Glomerular endothelial cell (primary cell): ENCODE results near the gene SGK2. TPM values are rescaled to one million over a fixed set of nuclear protein-coding genes. Genes with fewer than 3 reads are reported as not detected.
A peak's percentile ranks its signal among the peaks of the same experiment; 100 is the strongest.

ENCODE experiments used
- DNase-seq: peaks from one replicate; pipeline ENCODE4 v3.0.0-alpha.2; 2011; ENCODE audit warnings: low read depth, low spot score; ENCODE audit errors: extremely low read depth
- total RNA-seq: library from RNA; depleted of rRNA; stranded (reverse); fragments of >200 nt; gene quantifications from 2 replicates; pipeline ENCODE4 v1.2.3, GENCODE V29; 2015

The SGK2 gene
- total RNA-seq, 1 donor from 2014 or later = not detected

DNA sequence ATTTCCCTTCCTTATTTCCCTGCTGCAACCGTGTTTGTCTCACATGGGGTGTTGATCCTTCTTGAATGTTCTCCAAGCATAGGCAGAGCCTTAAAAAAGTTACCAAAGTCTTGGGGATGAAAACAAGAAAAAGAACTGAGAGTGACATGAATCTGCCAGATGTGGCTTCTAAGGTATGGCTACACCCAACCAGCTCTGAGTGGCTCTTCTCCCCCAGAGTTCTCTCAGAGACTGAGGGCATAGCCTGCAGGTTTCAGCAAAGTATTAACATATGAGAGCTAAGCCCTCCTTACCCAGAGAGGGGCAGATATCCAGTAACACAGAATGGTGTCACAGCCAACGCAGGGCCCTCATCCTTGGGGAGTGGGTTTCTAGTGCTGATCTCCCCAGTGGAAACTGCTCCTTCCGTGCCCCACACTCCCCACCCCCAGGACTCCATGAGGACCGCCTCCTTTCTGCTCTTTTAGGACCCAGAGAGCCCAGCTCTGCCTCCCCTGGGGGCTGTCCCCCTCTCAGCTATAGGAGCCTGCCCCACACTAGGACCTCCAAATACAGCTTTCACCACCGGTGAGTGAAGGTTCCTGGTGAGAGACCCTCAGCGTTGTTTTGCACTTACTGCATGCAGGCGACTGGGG is 23.3 kb upstream of the SGK2 start:
- no peak for DNase-seq

DNA sequence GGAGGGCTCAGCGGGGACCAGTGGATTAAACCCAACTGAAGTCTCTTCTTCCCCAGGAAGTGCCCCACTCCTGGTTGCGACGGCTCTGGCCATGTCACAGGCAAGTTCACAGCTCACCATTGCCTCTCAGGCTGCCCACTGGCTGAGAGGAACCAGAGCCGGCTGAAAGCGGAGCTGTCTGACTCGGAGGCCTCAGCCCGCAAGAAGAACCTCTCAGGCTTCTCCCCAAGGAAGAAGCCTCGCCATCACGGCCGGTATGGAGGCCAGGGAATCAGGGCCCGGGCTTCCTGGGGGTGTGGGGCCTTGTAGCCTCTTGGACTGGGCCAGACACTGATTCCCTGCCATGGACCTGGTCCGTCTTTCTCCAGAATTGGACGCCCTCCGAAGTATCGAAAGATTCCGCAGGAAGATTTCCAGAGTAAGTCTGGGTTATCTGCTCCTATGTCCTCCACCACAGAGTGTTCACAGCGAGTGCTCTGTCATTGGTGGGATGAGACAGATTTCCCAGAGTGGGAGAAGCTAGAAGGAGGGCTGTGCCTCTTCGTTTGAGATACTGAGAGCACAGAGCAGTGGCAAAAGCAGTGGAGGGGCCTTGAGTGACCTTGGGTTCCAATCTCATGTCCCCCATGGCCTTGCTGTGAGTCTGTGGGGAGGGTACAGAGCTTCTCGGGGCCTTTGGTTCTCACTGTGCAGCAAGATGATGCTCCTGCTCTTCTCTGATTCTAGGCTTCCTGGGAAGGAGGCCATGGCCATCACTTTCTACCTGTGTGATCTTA is 22.6 kb upstream of the SGK2 start:
- no peak for DNase-seq

DNA sequence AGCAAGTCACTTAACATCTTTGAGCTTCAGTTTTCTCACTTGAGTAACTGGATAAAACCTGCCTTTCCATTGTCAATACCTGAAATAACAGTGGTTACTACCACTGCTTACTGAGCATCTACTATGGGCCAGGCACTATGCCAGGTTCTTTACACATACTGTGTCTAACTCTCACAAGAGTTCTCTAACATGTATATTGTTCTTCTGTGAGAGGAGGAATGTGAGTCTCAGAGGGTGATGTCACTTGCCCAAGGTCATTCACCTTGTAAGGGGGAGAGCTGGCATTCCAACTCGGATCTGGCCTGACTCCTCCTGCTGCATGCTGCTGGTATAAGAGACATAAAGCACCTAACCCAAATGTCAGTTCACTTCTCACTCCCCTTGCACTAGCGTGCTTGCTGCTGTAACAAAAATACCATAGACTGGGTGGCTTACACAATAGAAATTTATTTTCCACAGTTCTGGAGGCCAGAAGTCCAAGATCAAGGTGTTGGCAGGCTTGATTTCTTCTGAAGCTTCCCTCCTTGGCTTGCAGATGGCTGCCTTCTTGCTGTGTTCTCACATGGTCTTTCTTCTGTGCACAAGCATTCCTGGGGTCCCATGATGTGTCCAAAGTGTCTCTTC is 21.9 kb upstream of the SGK2 start:
- no peak for DNase-seq

DNA sequence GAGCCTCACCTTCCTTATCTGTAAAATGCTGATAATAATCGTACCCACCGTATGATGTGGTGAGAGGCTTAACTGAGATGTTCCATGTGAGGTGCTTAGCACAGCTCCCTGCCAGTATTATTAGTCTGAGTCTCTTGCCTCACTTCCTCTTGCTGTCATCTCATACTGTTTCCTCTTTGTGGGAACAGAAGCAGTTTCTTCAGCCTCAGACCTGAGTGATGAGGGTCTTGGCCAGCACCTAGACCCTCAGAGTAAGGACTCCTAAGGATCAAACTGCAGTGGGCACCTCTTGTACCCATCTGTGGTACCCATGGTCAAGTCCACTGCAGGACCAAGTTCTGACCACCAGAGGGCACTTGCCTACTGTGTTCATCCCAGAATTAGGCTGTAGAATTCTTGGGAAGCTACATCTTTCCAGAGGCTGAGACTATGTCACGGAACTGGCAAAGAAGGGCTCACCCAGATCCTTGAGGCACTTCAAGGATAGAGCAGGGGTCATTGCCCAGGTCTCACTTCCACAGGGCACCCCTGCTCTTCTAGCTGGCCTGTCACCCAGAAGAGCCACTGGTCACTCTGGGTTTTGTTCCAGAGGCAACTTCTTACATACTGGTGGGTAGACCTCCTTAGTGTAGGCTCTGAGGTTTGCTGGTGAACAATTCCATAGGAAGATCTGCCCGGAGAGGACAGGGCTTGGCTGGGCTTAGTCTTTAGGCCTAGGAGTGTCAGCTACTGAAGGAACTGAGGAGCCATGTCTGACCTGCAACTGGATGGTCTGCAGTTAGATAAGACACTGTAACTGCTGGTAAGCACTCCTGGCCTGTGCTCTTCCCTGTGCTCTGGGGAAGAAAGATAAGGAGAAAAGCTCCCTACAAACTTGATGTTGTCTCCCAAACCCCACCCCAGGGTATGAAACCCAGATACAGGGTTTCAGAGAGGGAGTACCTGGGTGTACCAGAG is 20.6 kb upstream of the SGK2 start:
- DNase-seq = peak; percentile 36

DNA sequence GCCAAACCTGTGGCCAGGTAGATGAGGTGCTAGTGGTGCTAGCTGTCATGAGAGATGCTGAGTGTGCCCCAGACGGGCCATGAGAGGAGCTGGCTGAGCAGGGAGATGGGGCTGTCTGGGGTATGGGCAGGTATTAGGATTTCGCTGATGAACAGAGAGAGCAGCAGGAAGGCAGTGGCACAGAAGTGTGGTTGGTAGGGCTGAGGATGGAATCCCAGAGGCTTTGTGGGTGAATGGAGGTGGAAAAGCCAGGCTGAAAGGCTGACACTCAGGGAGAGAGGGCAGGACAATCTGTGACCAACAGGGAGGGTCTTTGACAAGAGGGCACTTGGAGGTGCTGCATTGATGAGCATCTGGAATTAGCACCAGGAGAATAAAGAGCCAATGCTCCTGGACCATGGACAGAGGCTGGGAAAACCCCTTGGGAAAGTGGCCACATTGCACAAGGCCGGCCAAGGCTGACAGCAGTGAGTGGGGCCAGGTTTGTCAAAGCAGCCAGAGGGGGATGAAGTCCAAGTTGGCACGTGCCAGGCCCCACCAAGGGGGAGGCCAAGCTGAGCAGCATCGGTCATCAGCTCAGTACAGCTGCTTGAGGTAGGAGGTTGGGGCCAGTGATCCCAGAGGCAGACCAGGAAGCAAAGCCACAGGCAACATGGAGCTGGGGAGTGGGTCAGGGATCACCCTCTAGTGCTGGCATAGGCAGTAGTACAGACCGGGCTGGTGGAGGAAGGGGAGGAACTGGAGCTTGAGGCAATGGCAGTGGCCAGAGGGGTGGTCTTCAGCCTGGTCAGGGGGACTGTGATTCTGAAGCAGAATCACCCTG is 19.7 kb upstream of the SGK2 start:
- no peak for DNase-seq

DNA sequence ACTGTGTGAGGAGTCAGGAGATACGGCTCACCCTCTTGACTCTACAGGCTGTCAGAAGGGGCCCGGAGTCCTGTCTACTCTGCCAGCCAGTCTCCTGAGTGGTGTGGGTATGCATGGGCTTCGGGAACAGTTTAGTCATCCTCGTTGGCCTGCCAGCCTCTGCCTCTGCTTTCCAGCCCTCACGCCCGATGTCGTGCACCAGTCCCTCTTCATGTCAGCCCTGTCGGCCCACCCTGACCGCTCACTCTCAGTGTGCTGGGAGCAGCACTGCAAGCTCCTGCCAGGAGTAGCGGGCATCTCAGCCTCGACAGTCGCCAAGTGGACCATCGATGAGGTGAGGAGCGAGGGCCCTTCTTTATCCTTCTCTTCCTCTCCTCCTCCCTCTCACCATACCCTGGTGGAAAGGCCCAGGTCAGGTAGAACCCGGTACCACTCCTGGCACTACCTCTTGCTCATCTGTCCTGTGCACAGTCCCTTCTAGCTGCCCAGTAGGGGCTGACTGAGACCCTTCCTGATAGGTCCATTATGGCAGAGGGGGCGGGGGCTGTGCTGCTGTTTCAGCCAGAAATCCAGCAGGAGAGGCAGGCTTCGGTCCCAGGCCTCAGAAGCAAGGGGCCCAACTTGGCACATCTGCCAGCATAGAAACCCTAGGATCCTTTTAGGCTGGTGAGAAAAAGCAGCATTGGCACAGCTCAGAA is 18.7 kb upstream of the SGK2 start:
- no peak for DNase-seq

GRCh38 chr20:43540673-43541060 is 18.2 kb upstream of the SGK2 start:
- no peak for DNase-seq

GRCh38 chr20:43541214-43541613 is 17.6 kb upstream of the SGK2 start:
- DNase-seq = no peak

- no peak for DNase-seq
These were observed 16.7 kb upstream of the SGK2 start for GRCh38 chr20:43542161-43542560.

GRCh38 chr20:43542674-43543073 is 16.2 kb upstream of the SGK2 start:
- DNase-seq = no peak

- DNase-seq = no peak
These were observed 15.7 kb upstream of the SGK2 start for GRCh38 chr20:43543138-43543537.

DNA sequence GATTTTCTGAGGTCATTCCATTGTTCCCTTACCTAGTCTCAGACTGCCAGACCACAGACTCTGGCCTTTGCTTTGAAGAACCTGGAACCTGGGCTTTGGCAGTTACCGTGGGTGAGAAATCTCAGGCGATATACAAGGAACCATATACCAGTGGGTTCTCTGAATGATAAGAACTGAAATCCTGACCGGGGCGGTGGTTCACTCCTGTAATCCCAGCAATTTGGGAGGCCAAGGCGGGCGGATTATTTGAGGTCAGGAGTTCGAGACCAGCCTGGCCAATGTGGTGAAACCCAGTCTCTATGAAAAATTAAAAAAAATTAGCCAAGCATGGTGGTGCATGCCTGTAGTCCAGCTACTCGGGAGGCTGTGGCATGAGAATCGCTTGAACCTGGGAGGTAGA is 14.3 kb upstream of the SGK2 start:
- no peak for DNase-seq

DNA sequence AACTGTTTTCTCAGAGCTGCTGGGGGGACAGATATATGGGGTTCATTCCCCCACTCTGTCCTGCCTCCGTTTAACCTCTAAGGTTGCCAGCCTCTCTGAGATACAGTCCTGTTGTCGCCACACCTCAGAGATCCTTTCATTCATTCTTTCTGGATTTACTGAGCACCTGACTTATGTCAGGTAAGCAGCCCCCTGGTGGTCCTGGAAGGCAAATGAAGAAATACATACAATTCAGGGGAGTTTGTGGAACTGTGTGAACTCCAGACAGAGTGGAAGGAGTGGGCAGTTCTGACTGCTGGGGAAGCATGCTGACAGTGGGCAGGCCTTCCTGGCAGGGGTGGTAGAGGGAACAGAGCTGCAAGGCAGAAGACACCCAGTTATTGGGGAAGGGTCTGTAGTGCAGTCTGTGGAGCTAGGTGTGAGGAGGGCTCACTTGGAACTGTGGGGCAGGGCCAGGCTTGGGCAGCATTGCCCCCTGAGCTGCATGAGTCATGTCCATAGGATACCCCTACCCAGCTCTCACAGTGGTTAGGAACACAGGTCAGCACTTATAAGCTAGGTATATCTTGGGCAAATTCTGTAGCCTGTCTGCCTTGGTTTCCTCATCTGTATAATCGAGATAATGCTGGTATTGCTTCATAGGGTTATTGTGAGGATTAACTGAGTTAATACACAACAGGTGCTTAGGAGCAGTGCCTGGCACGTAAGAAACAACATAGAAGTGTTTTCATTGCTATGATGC is 12.8 kb upstream of the SGK2 start:
- DNase-seq = no peak

GRCh38 chr20:43548273-43548880 is 10.4 kb upstream of the SGK2 start:
- DNase-seq = no peak

GRCh38 chr20:43549416-43550065 is 9.3 kb upstream of the SGK2 start:
- DNase-seq = no peak

DNA sequence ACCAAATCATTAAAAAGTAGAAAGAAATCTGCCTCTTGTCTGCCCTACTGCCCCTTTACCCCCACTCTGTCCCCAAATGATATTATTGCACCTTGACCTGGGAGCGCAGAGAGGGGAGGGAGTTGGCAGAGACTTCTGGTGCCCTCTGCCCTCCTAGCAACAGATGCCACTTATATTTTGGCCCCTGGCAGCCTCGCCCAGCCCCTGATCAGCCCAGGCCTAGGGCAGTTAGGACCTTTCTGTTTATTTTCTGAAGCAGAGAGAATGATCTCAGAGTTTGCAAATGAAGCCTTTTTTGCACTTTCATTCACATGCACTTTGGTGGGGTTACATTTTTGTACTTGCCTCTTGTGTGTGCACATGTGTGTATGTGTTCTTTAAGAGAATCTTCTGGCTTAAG is 8.4 kb upstream of the SGK2 start:
- DNase-seq = no peak

- no peak for DNase-seq
These were observed 4.5 kb upstream of the SGK2 start for GRCh38 chr20:43554369-43554768.
